HEK293 (cell line): ENCODE data around the gene PRSS1.
"Not testable (repeated sequence)": the region's sequence is repeated elsewhere in the genome, so short reads cannot be mapped to it uniquely, and the experiment has no call there.

Experiments used
- CTCF ChIA-PET: fragments of 350-600 bp; formaldehyde crosslinking; extraction: SDS; loops from one replicate; lab custom pipeline; 2021; ENCODE audit warnings: antibody characterized with exemption; lab: Yijun Ruan, JAX
- POLR2A ChIA-PET: fragments of 300-600 bp; formaldehyde crosslinking; extraction: SDS; loops from one replicate; lab custom pipeline; 2020; ENCODE audit warnings: antibody characterized with exemption, inconsistent platforms; lab: Yijun Ruan, JAX
- H3K27ac ChIP-seq: fragments of 200-500 bp; sonication (Bioruptor generic); 2 replicates; pipeline ENCODE4 v1.5.1; 2014; ENCODE audit warnings: low read depth, low read length, control low read depth, inconsistent platforms; ENCODE audit errors: extremely low read depth
- H3K36me3 ChIP-seq, 2 experiments: fragments of 200-500 bp in 1 of 2; sonication (Bioruptor generic) in 1 of 2; 1 replicate in 1 of 2; 2 replicates in 1 of 2; pipeline ENCODE4 v1.5.1; 2014 to 2017; ENCODE audit warnings: inconsistent platforms in 2 of 2, low read length in 2 of 2; ENCODE audit not compliant: control insufficient read depth in 2 of 2, insufficient read depth in 1 of 2
- H3K4me1 ChIP-seq: fragments of 200-500 bp; sonication (Bioruptor generic); 2 replicates; pipeline ENCODE4 v1.5.1; 2014; ENCODE audit warnings: mild to moderate bottlenecking, low read length, inconsistent platforms; ENCODE audit not compliant: control insufficient read depth, insufficient read depth
- H3K4me3 ChIP-seq: 2 replicates; pipeline ENCODE4 v1.5.1; 2011; ENCODE audit warnings: low read depth, mild to moderate bottlenecking, control low read depth, low read length, moderate library complexity
- H3K9me3 ChIP-seq: fragments of 200-500 bp; sonication (Bioruptor generic); 2 replicates; pipeline ENCODE4 v1.5.1; 2014; ENCODE audit warnings: low read depth, low read length, inconsistent platforms; ENCODE audit not compliant: control insufficient read depth, insufficient read depth
- ELK4 ChIP-seq: IDR thresholded peaks from 2 replicates; pipeline ENCODE4 v1.6.1; 2011; ENCODE audit warnings: mild to moderate bottlenecking, low read depth, low read length, borderline replicate concordance
- GLIS1 ChIP-seq: fragments of 450-650 bp; formaldehyde crosslinking; IDR thresholded peaks from 2 replicates; pipeline ENCODE4 v1.5.1; 2016; ENCODE audit warnings: missing biosample characterization, missing genetic modification characterization
- KLF9 ChIP-seq: fragments of 450-650 bp; formaldehyde crosslinking; IDR thresholded peaks from 2 replicates; pipeline ENCODE4 v1.5.1; 2016; ENCODE audit warnings: missing biosample characterization, missing genetic modification characterization, low read depth
- SETDB1 ChIP-seq: IDR thresholded peaks from one replicate; pipeline ENCODE4 v1.6.1; 2017; ENCODE audit warnings: mild to moderate bottlenecking, low read length, moderate library complexity, mixed read lengths; ENCODE audit not compliant: insufficient read length
- SP2 ChIP-seq: fragments of 450-650 bp; formaldehyde crosslinking; IDR thresholded peaks from 2 replicates; pipeline ENCODE4 v1.5.1; 2016; ENCODE audit warnings: missing biosample characterization, missing genetic modification characterization
- WT1 ChIP-seq: fragments of 450-650 bp; formaldehyde crosslinking; IDR thresholded peaks from 2 replicates; pipeline ENCODE4 v1.5.1; 2016; ENCODE audit warnings: missing biosample characterization, missing genetic modification characterization
- ZBTB17 ChIP-seq: fragments of 450-650 bp; formaldehyde crosslinking; IDR thresholded peaks from 2 replicates; pipeline ENCODE4 v1.5.1; 2016; ENCODE audit warnings: missing biosample characterization, missing genetic modification characterization
- ZBTB6 ChIP-seq: fragments of 450-650 bp; formaldehyde crosslinking; IDR thresholded peaks from 2 replicates; pipeline ENCODE4 v1.5.1; 2017; ENCODE audit warnings: missing biosample characterization, missing genetic modification characterization
- ZBTB7A ChIP-seq: fragments of 450-650 bp; formaldehyde crosslinking; IDR thresholded peaks from 2 replicates; pipeline ENCODE4 v1.5.1; 2016; ENCODE audit warnings: low read depth, missing biosample characterization, missing genetic modification characterization
- ZNF114 ChIP-seq: fragments of 450-650 bp; formaldehyde crosslinking; IDR thresholded peaks from 2 replicates; pipeline ENCODE4 v1.5.0; 2017; ENCODE audit warnings: missing biosample characterization, missing genetic modification characterization
- ZNF132 ChIP-seq: fragments of 450-650 bp; formaldehyde crosslinking; IDR thresholded peaks from 2 replicates; pipeline ENCODE4 v1.5.1; 2017; ENCODE audit warnings: missing biosample characterization, missing genetic modification characterization, borderline replicate concordance
- ZNF155 ChIP-seq: fragments of 450-650 bp; formaldehyde crosslinking; IDR thresholded peaks from 2 replicates; pipeline ENCODE4 v1.5.1; 2016; ENCODE audit warnings: missing biosample characterization, missing genetic modification characterization
- ZNF169 ChIP-seq: fragments of 450-650 bp; formaldehyde crosslinking; IDR thresholded peaks from 2 replicates; pipeline ENCODE4 v1.5.1; 2016; ENCODE audit warnings: missing biosample characterization, missing genetic modification characterization
- ZNF23 ChIP-seq: fragments of 450-650 bp; formaldehyde crosslinking; IDR thresholded peaks from 2 replicates; pipeline ENCODE4 v1.5.1; 2016; ENCODE audit warnings: missing biosample characterization, missing genetic modification characterization, borderline replicate concordance
- ZNF266 ChIP-seq: fragments of 450-650 bp; formaldehyde crosslinking; IDR thresholded peaks from 2 replicates; pipeline ENCODE4 v1.5.1; 2016; ENCODE audit warnings: missing biosample characterization, missing genetic modification characterization, low read depth
- ZNF311 ChIP-seq: fragments of 450-650 bp; formaldehyde crosslinking; IDR thresholded peaks from 2 replicates; pipeline ENCODE4 v1.5.1; 2017; ENCODE audit warnings: missing biosample characterization, missing genetic modification characterization, borderline replicate concordance
- ZNF324 ChIP-seq: fragments of 450-650 bp; formaldehyde crosslinking; IDR thresholded peaks from 2 replicates; pipeline ENCODE4 v1.5.1; 2016; ENCODE audit warnings: missing biosample characterization, missing genetic modification characterization
- ZNF335 ChIP-seq: fragments of 450-650 bp; formaldehyde crosslinking; conservative IDR thresholded peaks from 2 replicates; pipeline ENCODE4 v1.5.1; 2016; ENCODE audit warnings: missing biosample characterization, missing genetic modification characterization
- ZNF510 ChIP-seq: fragments of 450-650 bp; formaldehyde crosslinking; IDR thresholded peaks from 2 replicates; pipeline ENCODE4 v1.5.1; 2018; ENCODE audit warnings: mild to moderate bottlenecking, missing genetic modification characterization, missing biosample characterization; ENCODE audit not compliant: insufficient replicate concordance
- ZNF837 ChIP-seq: fragments of 450-650 bp; formaldehyde crosslinking; IDR thresholded peaks from 2 replicates; pipeline ENCODE4 v1.5.1; 2016; ENCODE audit warnings: missing biosample characterization, missing genetic modification characterization

PRSS1 gene

GRCh38 chr7:142746264-142746663 lies 3.0 kb upstream of the PRSS1 start:
- ChIA-PET POLR2A (no interaction called here), CTCF (no interaction called here)
- no peak for TF ChIP-seq ZBTB7A (tag by site-specific recombination)
- H3K27ac ChIP-seq: no peak overlapping the region
- H3K36me3 ChIP-seq: no peaks in the 10 kb centered on the region
- H3K9me3 ChIP-seq: no peaks in the 10 kb centered on the region
- no peak overlapping the region for H3K4me3 ChIP-seq
- no peaks in the 10 kb centered on the region for H3K4me1 ChIP-seq

- POLR2A ChIA-PET, H3K27ac ChIP-seq: not testable (repeated sequence)
These were observed 862 bp upstream of the PRSS1 start for GRCh38 chr7:142748410-142748809.

DNA sequence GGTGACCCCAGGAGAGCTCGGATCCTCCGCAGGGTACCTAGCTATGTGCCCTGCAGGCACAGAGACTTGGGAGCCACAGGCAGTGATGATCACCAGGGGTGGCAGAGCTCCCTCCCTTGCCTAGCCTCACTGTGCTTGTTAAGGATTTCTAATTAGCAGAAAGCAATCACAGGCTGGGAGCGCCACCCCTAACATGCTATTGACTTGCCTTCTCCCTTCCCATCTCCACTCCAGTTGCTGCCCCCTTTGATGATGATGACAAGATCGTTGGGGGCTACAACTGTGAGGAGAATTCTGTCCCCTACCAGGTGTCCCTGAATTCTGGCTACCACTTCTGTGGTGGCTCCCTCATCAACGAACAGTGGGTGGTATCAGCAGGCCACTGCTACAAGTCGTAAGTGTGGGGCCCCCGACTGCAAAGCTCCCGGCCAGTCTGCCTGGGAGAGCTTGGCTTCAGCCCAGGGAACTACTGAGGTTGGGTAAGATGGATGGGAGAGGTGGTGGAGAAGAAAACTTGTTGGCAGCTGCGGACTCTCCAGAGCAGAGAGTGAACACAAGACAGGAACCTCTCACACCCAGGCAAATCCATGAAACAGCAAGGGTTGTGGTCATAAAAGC lies 1.2 kb downstream of the PRSS1 start:
- no peaks in the 10 kb centered on the region for H3K9me3 ChIP-seq
- POLR2A ChIA-PET: no interaction called here
- TF ChIP-seq ZNF510 (tag by site-specific recombination): no peak
- TF ChIP-seq GLIS1 (tag by site-specific recombination): peak; percentile 31; the same call in 1 of the 2 replicates
- TF ChIP-seq, all 188 proteins: peak for 1

More at GRCh38 chr7:142748410-142748809, 862 bp upstream of the PRSS1 start:
- not testable (repeated sequence) for H3K4me3 ChIP-seq, H3K9me3 ChIP-seq, H3K4me1 ChIP-seq, H3K36me3 ChIP-seq
- CTCF ChIA-PET: interaction anchor here (1.8 kb wide), 1 partner anchor 35 kb away, joined by 4 read pairs; no protein-coding TSS in a partner anchor

GRCh38 chr7:142751526-142752175 lies 2.4 kb downstream of the PRSS1 start:
- POLR2A ChIA-PET, H3K36me3 ChIP-seq, H3K9me3 ChIP-seq, H3K4me1 ChIP-seq, H3K27ac ChIP-seq, H3K4me3 ChIP-seq: not testable (repeated sequence)
- CTCF ChIA-PET: interaction anchor here (0.6 kb wide), 1 partner anchor 226 kb away, joined by 6 read pairs; no protein-coding TSS in a partner anchor

More for the DNA sequence above, 1.2 kb downstream of the PRSS1 start:
- Histone ChIP-seq H3K36me3 (no peaks in the 10 kb centered on the region), H3K27ac (no peak overlapping the region), H3K4me1 (no peaks in the 10 kb centered on the region), H3K4me3 (no peak overlapping the region)
- CTCF ChIA-PET: interaction anchor here (2.4 kb wide), 1 partner anchor 37 kb away, joined by 9 read pairs; no protein-coding TSS in a partner anchor

DNA sequence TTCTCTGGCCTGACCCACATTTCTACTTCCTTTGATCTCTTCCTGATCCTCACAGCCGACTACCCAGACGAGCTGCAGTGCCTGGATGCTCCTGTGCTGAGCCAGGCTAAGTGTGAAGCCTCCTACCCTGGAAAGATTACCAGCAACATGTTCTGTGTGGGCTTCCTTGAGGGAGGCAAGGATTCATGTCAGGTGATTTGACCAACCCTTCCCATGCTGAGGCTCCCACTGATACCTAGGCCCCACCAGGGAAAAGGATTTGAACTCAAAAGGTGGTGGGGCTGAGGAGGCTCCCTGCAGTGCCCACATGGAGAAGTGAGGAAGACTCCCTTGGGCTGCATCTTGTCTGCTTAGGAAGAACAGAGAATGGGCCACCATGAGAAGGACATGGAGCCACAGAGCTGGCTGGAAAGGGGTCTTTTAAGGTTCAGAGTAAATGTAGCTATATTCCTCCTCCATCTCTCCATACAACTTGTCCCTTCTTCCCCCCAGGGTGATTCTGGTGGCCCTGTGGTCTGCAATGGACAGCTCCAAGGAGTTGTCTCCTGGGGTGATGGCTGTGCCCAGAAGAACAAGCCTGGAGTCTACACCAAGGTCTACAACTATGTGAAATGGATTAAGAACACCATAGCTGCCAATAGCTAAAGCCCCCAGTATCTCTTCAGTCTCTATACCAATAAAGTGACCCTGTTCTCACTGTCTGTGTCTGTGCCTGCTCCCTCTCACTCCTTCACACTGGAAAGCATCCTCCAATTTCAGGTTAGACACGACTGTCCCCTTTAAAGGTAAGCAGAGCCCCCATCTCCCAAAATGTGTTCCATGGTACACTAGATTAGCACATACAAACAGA lies 3.3 kb downstream of the PRSS1 start:
- Histone ChIP-seq H3K4me3 (no peak overlapping the region), H3K27ac (no peak overlapping the region), H3K4me1 (no peaks in the 10 kb centered on the region), H3K36me3 (no peaks in the 10 kb centered on the region), H3K9me3 (no peaks in the 10 kb centered on the region)
- ChIA-PET POLR2A (no interaction called here), CTCF (interaction anchor here (0.6 kb wide), 2 partner anchors 22 to 294 kb away, joined by 4 read pairs; no protein-coding TSS in a partner anchor)
- no peak for TF ChIP-seq ZBTB6 (tag by site-specific recombination)
- TF ChIP-seq ZBTB17 (tag by site-specific recombination): no peak
- TF ChIP-seq ZNF155 (tag by site-specific recombination): no peak
- TF ChIP-seq ELK4: no peak
- no peak for TF ChIP-seq SETDB1
- TF ChIP-seq ZNF324 (tag by site-specific recombination): no peak
- TF ChIP-seq SP2 (tag by site-specific recombination): no peak
- TF ChIP-seq ZNF114 (tag by site-specific recombination): no peak
- TF ChIP-seq ZNF335: no peak
- no peak for TF ChIP-seq ZNF23 (tag by site-specific recombination)
- no peak for TF ChIP-seq KLF9 (tag by site-specific recombination)
- no peak for TF ChIP-seq WT1 (tag by site-specific recombination)
- TF ChIP-seq ZNF132 (tag by site-specific recombination): no peak
- no peak for TF ChIP-seq ZNF169 (tag by site-specific recombination)
- TF ChIP-seq ZNF266 (tag by site-specific recombination): no peak
- TF ChIP-seq ZNF311 (tag by site-specific recombination): no peak
- no peak for TF ChIP-seq ZNF837 (tag by site-specific recombination)
